GM19397 (cell line): ENCODE measurements around the gene SEZ6.

Experiments
- ATAC-seq: cut with Tn5 transposase; IDR thresholded peaks from one replicate; pipeline ENCODE4 v1.9.1; 2021; ENCODE audit warnings: mild to moderate bottlenecking, moderate library complexity; ENCODE audit not compliant: unreplicated experiment

Gene SEZ6

DNA sequence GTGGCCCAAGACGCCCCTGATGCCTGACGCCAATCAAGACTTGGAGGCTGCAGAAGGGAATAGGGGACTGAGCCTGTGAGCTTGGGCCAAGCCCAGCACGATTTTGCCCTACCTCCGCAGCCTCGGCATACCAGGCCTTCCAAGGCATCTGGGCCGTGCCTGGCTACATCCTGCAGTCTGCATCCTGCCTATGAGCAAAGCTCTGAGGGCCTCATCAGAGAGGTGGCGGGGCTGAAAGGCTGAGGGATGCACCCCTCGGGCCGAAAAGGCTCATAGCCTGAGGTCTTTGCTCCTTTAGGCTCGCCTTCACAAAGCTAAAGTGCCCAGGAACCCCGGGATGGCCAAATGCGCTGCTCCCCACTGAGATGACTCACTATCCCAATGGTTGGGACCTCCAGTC lies 2.5 kb downstream of the SEZ6 start:
- no peak for ATAC-seq

DNA sequence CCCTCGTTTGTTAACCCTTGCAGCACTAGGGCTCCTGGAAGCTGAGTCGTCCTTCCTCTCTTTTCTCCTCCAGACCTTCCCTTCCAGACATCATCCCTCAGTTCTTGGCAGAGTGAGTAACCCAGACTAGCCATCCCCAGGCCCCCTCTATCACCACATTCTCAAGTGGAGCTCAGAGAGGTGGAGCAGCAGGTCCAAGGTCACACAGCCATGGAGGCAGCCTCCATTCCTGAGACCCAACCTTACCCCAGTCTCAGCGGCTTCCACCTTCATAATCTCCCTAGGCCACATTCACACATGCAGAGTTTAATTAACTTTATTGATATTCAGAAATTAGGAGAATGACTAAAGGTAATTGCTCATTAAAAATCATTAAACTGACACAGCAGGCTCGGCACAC lies 3.0 kb downstream of the SEZ6 start:
- no peak for ATAC-seq

DNA sequence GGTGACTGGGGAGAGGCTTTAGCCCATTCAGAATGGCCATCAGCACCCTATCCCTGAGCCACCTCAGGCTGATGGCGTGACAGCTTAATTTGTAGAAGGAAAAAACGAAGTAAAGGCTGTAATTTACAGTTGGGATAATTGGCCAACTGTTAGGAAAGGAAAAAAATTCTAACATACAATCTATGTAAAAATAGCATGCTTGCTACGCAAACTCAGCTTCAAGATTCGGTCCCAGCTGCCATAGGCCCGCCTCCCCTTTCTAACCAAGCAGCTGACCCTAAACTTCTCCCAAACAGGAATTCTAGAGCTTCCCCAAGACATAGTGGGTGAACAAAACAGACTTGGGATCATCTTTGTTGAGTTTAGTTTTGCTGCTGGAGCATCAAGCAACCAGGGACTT lies 4.9 kb downstream of the SEZ6 start:
- no peak for ATAC-seq

DNA sequence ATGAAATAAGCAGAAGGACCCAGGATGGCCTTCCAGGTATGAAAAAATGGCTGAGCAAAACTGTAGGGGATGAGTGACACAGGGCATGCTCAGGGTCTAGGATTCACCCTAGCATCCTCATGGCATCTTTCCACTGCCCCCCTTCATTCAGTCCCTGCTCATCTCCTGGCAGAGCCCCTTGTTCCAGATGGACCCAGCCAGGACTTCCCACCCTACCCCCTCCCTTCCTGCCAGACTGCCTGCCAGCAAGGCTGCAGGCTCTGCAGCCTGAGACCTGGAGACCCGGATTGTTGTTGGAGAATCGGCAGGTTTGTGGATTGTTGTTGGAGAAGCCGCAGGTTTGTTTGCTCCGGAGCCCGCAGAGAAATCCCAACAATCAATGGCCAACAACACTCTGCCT lies 6.6 kb downstream of the SEZ6 start:
- no peak for ATAC-seq

DNA sequence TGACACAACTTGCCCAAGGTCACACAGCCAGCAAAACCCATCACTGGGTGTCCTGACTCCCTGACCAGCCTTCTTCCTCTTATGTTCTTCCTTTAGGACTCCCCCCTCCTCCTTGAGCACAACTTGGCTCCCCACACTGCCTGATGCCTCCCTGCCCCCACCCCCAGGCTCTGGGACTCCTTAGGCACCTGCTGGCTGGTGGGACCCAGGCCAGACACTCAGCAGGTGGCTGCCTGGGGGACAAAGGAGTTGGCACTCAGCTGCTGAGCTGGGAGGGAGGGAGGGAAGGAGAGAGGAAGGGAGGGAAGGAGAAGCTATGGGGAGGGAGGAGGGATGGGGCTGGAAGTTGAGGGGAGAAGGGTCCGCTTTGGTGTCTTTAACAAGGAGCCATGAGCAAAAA lies 8.0 kb downstream of the SEZ6 start:
- ATAC-seq: no peak

DNA sequence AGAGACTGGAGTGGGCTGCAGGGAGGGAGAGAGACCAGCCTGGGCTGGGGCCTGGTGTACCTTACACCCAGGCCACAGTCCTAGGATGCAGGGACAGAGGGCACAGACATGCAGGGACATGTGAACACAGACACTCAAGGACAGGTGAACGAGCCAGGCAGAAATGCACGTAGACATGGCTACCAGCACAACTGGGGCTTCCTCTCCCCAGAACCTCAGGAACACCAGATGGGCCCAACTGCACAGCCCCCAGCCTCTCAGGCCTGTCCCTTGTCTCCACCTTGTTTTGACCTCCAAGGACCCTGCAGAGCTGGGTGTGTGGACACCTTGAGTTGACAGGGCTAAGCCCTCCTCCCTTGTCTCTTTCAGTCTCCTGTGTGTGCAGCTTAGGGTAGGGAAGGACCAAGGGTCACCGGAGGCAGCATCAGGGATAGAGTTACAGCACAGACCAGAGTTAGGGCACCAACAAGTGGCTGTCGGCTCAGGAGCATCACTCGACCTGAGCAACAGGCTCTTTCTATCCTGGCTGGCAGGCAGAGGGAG lies 9.2 kb downstream of the SEZ6 start:
- no peak for ATAC-seq

DNA sequence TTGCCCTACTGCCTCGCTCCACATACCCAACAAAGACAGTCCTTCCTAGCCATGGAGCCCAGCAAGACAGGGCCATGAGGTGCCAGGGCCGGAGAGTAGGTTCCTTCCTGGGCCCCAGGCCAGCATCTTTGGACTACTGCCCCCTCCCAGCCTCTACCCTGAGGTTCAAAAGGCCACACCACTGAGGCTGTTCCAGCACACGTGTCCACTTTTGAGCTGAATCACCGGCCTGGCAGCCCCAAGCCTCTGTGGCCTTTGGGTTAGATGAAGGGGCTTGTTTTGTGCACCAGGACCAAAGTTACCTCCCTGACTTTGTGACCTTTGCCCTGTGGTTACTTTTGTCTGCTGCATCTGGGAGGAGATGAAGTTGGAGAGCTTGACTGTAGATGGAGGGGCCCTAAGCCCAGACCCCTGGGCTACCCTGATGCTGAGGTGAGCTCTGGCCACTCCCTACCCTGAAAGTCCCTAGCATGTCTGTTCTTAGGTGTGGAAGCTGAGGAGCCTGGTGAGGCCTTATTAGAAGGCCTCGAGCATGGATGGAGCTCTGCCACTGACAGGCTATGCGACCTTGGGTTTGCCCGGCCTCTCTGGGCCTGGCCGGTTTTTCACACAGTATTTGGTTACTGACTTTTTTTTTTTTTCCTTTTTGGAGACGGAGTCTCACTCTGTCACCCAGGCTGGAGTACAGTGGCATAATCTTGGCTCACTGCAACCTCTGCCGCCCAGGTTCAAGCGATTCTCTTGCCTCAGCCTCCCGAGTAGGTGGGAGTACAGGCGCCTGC lies 12.0 kb downstream of the SEZ6 start:
- no peak for ATAC-seq

DNA sequence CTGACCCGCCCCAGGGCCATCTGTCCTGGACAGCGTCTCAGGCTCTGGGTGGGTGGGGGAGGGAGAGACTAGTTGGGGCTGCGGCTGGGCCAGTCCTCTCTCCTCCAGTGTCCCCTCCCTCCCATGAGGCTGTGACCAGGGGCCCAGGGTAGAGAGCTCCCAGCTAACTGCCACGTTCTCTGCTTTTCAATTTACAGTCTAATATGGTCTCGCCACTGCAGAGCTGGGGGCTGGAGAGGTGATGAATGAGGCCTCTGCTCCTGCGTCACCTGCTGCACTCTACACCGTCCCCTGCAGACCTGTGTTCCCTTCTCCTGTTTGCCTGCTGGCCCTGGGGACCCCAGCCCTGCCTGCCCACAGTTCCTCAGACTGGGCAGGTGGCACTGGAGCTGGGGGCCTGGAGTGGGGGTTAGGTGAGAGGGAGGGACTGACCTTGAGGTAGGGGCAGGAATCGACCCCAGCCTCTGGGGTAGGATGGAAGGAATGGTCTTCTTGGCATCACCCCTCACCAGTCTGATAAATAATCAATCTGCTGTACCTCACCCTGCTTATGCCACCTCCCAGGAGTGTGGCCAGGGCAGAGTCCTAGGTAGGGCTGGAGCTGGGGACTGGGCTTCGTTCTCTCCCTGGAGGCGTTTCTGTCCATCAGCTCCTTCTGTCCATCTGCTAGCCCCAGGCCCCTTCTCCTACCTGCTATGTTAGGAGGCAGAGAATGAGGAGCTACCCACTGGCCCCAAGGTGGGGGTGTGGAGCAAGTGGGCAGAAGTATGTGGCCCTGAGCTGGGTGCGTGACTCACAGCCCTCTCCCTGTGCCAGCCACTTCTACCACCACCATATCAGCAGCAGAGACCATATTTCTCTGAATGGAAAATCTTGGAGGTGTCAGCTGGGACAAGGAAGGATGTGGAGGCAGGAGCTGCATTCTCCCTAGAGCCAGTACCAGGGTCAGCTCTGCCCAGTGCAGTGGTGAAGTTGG lies 12.9 kb downstream of the SEZ6 start:
- ATAC-seq: no peak

DNA sequence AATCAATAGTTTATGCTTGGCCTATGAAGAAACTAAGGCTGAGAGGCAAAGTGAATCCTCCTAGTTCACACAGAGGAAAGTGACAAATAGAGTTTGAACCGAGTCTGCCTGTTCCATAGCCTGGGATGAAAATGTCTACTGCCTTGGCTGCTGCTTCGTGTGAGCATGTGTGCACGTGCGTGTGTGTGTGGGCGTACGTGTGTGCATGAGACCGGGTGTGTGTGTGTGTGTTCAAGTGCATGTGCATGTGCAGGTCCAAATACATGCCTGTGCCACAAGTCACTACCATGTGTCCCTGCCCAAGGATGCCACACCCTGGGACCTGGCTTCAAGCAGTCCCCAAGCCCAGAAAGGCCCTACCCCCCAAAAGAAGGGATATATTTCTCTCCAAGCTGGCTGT lies 13.6 kb downstream of the SEZ6 start:
- ATAC-seq: no peak

DNA sequence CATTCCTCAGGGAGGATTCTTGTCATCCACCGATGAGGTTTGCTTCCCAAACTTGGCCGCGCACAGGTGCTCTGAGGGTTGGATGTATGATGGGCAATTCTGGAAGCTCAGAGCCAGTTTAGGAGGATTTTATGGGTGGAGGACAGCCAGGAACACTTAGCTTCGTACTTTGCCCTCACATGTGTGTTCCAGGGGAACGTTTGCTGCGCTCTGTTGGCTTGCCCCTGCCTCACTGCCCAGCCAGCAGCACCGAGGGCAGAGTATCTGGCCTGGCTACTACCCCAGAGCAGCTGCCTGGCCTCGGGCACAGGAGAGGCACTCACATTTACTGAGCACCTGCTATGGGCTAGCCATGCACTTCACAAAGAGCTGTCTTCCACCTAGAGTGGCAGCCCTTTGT lies 14.1 kb downstream of the SEZ6 start:
- ATAC-seq: no peak

DNA sequence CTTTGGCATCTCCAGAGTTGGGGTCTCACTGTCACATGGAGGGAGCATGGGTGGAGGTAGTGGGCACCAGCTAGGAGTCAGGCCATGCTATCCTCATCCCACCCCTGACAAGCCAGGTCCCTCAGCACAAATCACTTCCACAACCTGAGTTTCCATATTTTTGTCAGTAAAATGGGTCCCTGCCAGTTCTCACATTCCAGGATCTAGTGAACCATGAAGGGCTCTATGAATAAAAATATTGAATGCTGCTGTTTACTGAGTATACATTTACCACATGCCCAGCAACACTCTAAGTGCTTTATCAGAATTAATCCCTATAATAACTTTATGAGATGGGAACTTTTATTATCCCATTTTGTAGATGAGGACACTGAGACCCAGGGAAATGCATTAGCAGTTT lies 16.8 kb downstream of the SEZ6 start:
- ATAC-seq: no peak

DNA sequence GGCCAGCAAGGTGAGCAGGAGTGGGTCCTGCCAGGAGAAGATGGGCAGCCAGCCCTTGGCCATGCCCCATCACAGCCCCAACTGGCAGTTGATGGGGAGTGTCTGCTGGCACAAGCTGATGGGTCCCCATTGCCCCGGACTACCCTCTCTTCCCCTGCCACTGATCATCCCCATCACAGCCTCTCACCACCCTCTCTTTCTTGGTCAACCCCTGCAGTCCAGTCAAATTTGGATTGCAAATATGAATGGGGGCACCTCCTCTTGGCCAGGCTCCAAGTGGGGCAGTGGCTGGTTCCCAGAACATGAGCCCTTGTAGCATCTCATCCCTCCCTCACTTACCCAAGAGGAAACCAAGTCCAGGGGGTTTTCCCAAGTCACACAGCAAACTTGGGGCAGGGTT lies 17.4 kb downstream of the SEZ6 start:
- no peak for ATAC-seq

DNA sequence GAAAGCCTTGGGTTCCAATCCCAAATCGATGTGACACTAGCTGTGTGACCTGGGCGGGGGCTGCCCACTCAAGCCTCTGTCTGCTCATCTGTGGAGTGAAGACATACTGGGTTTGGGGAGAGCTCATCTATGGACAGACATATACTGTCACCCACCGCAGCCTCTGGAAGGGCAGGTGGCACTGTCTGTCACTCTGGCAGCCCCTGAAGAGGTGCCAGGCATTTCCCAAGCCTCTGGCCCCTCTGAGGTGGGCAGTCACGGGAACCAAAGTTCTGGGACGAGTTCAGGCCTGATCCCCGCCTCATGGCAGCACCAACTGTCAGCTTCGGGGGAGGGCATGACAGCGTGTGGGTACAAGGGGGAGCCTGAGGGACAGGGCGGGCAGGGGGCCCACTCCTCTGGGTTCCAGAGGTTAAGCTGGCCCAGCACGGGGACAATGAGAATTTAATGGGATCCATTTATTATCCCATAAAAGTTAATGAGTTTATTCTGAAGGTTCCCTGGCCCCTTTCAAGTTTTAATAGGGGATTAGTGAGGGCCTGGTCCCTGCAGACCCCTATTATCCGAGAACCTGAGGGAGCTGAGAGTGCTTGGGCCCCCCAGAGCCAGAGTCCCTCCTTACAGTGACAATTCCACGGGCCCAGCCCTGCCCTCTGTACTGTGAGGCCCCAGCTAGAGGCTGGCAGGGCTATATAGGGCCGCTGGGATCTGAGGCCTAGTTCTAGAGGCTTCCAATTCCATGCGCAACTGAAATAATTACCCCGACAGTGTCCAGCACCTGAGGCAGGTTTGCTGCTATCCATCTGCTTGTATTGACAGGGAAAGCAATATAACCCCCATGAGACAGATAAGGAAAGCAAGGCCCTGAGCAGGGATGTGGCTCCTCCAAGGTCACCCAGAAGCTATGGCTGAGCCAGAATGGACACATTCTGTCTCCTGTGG lies 18.8 kb downstream of the SEZ6 start:
- ATAC-seq: no peak

DNA sequence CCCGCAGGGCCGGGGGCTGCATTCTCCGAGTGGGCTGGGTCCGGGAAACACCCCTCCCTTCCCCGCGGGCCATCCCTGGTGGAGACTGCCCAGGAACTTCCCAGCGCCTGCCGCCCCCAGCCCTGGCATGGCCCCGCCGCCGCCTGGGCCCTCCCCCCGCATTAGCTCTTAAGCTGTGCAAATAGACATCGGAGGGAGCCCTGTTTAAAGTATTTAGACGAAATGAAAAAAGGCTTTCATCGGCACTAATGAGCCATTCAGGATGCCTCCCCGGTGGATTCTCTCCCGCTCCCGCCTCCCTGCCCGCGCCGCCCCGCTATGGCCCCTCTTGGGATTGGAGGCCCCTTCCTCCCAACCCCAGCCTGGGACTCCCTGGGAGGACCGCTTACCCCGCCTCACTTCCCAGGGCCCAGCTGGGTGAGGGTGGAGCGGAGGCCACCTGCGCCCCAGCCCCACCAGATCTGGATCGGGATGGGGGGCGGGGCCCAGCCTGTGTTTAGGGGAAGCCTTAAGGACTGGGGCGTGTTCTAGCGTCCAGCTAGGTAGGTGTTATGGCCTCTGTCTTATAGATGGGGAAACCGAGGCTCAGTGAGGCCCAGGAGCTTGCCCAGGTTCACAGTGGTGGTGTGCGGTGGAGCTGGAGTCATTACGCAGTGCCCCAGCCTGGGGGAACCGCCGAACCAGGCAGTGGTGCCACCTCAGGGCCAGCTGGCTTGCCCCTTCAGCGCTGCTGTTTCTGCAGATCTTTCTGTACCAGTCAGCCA lies 19.7 kb downstream of the SEZ6 start:
- no peak for ATAC-seq

DNA sequence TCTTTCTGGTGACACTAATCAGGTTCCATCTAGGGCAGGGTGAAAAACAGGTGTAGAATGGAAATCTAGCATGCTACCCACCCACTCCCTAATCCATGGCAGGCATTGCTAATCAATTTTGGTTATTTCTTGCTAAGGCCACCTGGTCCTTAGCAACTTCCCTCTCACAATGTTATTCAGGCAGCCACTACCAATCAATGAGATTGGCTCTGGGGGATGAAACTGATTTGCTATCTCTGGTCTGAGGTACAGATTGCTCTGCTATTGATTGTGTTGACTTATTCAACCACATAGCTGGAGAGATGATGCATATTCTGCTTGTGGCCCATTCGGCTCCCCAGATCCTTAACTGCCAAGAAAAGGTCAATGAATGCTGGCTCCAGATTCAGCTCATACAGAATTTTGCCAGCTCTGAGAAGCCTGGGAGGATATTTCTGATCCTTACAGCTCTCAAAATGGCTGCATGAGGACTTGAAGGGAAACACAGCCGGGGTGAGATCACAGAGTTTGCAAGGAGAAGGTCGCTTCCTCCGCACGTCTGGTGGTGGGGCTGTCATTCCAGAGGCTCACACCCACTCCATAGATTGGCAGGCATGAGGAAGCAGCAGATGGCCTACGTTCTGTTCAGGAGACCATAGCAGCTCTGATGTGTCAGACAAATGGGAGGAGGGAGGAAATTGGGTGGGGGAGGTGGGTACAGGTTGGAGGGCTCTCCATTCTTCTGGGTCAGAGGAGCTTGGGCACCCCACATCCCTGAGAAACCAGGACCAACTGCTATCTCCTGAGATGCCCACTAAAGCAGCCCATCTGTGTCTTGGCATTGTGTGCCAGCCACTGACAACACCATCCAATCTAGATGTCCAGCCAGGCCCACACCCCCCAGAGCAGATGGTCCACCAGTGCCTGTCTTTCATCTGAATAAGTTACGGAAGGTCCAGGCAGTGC lies 22.3 kb downstream of the SEZ6 start:
- ATAC-seq: no peak

DNA sequence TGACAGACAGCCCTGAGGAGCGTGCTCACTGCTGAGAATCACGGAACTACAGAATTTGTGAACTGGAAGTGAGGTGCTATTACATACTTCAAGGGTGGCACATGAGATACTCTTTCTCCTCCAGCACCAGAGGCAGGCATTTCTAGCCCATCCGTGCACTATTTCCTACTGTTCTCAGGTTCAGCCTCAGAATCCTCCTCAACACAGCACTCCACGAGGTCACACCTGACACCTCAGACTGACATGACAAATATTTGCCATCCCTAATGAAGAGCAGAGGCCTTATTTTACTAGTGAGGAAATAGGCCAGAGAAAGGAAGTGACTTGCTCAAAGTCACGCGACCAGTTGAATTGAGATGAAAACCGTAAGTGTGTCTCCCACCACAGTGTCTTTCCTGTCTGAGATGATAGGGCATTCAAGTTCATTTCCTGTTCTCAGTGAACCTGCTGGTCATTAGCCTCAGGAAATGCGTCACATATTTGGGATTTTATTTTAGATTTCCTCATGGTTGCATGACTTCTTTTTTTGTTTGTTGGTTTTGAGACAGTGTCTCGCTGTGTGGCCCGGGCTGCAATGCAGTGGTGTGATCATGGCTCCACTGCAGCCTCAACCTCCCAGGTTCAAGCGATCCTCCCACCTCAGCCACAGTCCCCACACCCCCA lies 23.6 kb downstream of the SEZ6 start:
- peak; percentile 51 for ATAC-seq

DNA sequence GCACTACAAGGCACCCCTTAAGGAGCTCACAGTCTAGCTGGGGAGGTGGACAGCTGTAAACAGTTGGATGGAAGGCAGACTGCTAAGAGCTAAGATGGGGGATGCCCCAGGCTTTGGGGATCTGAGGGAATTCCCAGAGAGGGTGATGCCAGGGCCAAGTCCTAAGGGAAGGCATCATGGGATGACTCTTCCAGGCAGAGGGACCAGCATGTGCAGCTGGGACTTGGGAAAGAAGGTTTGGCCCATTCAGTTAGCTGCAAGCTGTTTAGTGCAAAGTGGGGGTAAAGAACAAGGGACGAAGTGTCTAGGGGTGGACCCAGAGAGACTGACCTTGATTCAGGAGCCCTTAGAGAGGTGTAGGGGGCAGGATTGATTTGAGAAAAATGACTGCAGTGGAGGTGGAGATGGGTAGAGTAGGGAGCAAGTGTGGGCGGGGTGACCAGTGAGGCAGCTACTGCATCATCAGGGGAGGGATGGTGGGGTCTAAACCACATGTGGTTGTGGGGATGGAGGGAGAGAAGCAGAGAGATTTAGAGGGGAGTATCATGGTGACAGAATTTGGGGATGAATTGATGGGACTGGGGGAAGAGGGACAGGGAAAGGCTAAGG lies 27.4 kb downstream of the SEZ6 start:
- ATAC-seq: no peak
